Right forelimb (tissue), 1 donor: ENCODE results near the gene OAS3.
A peak's percentile ranks its signal among the peaks of the same experiment; 100 is the strongest.
"Not testable (repeated sequence)": the region's sequence is repeated elsewhere in the genome, so short reads cannot be mapped to it uniquely, and the experiment has no call there.

ENCODE experiments used
- DNase-seq: peaks from one replicate; pipeline ENCODE4 v3.0.0-alpha.2; 2018

The OAS3 gene

GRCh38 chr12:112937741-112938719 lies at the start of gene OAS3:
Gene OAS3, plus strand, starts transcription at chr12:112938474. Its CDS starts 57 bp downstream, at chr12:112938531.
- DNase-seq, result peak; percentile 87

- no peak for DNase-seq
These were observed 46.9 kb upstream of the OAS3 start for GRCh38 chr12:112891093-112892024.

- DNase-seq, result no peak
These were observed 45.4 kb upstream of the OAS3 start for GRCh38 chr12:112892856-112893255.

- DNase-seq, result no peak
These were observed 44.1 kb upstream of the OAS3 start for GRCh38 chr12:112894128-112894527.

- DNase-seq, result no peak
These were observed 39.9 kb upstream of the OAS3 start for GRCh38 chr12:112898380-112898779.

GRCh38 chr12:112900298-112901145 lies 37.8 kb upstream of the OAS3 start:
- no peak for DNase-seq

GRCh38 chr12:112901271-112901670 lies 37.0 kb upstream of the OAS3 start:
- no peak for DNase-seq

- DNase-seq, result no peak
These were observed 33.7 kb upstream of the OAS3 start for GRCh38 chr12:112904571-112904970.

GRCh38 chr12:112905451-112906089 lies 32.7 kb upstream of the OAS3 start:
- DNase-seq, result no peak

GRCh38 chr12:112906712-112907414 lies 31.4 kb upstream of the OAS3 start, which contains the start of gene OAS1:
Gene OAS1, plus strand, starts transcription at chr12:112906962. Its CDS starts 78 bp downstream, at chr12:112907040.
- DNase-seq, result no peak

GRCh38 chr12:112907415-112908157 lies 30.7 kb upstream of the OAS3 start:
- DNase-seq, result no peak

- no peak for DNase-seq
These were observed 29.7 kb upstream of the OAS3 start for GRCh38 chr12:112908548-112908947.

- DNase-seq, result no peak
These were observed 28.6 kb upstream of the OAS3 start for GRCh38 chr12:112909693-112910092.

GRCh38 chr12:112913038-112913688 lies 25.1 kb upstream of the OAS3 start:
- DNase-seq, result no peak

- DNase-seq, result not testable (repeated sequence)
These were observed 24.4 kb upstream of the OAS3 start for GRCh38 chr12:112913888-112914287.

GRCh38 chr12:112916270-112916669 lies 22.0 kb upstream of the OAS3 start:
- no peak for DNase-seq

- no peak for DNase-seq
These were observed 19.2 kb upstream of the OAS3 start for GRCh38 chr12:112919121-112919520.

GRCh38 chr12:112924986-112925385 lies 13.3 kb upstream of the OAS3 start:
- no peak for DNase-seq

- not testable (repeated sequence) for DNase-seq
These were observed 11.7 kb upstream of the OAS3 start for GRCh38 chr12:112926416-112927033.
